Panc1 (cell line): ENCODE data around the gene ANO1. TPM values are rescaled to one million over a fixed set of nuclear protein-coding genes. Genes with fewer than 3 reads are reported as not detected.
A peak's percentile ranks its signal among the peaks of the same experiment; 100 is the strongest.

ENCODE experiments used
- ATAC-seq: fragments of 200-7000 bp; cut with Tn5 transposase; 2 replicates; pipeline ENCODE4 v1.9.1; 2020; ENCODE audit warnings: mild to moderate bottlenecking, moderate library complexity
- BruUV-seq: library from RNA; stranded (reverse); fragments of 400-500 nt; replicated peaks from 2 replicates; lab custom pipeline; 2021; lab: Mats Ljungman, UMichigan
- CTCF ChIA-PET: fragments of 300-600 bp; sonication (Branson Sonifier 250); formaldehyde crosslinking; loops from one replicate; lab custom pipeline; 2022; ENCODE audit warnings: antibody characterized with exemption; lab: Charles Lee
- POLR2A ChIA-PET: fragments of 300-600 bp; sonication (Branson Sonifier 250); formaldehyde crosslinking; loops from one replicate; lab custom pipeline; 2022; ENCODE audit warnings: antibody characterized with exemption; lab: Charles Lee
- DNase-seq: peaks from one replicate; pipeline ENCODE4 v3.0.0-alpha.2; 2010; ENCODE audit warnings: low read depth, low spot score
- H3K27ac ChIP-seq: 2 replicates; pipeline ENCODE4 v1.5.1; 2011; ENCODE audit warnings: mild to moderate bottlenecking, low read length, inconsistent platforms
- H3K27me3 ChIP-seq: fragments of 200-500 bp; sonication (Bioruptor generic); 2 replicates; pipeline ENCODE4 v1.6.0; 2014; ENCODE audit warnings: low read length, inconsistent platforms; ENCODE audit not compliant: control insufficient read depth, insufficient read depth
- H3K36me3 ChIP-seq: fragments of 200-500 bp; sonication (Bioruptor generic); 2 replicates; pipeline ENCODE4 v1.5.1; 2014; ENCODE audit warnings: inconsistent platforms, mild to moderate bottlenecking, low read length, moderate library complexity; ENCODE audit not compliant: control insufficient read depth, insufficient read depth
- H3K4me1 ChIP-seq: 2 replicates; pipeline ENCODE4 v1.5.1; 2011; ENCODE audit warnings: inconsistent platforms, mild to moderate bottlenecking, low read length, moderate library complexity; ENCODE audit not compliant: control insufficient read depth, insufficient read depth
- H3K4me3 ChIP-seq, 2 experiments: 2 replicates each; pipeline ENCODE4 v1.5.1; 2011 to 2012; ENCODE audit warnings: low read depth in 2 of 2, low read length in 2 of 2, mild to moderate bottlenecking in 2 of 2, inconsistent platforms in 1 of 2, moderate library complexity in 1 of 2
- H3K9me3 ChIP-seq: fragments of 200-500 bp; sonication (Bioruptor generic); 2 replicates; pipeline ENCODE4 v1.5.1; 2014; ENCODE audit warnings: low read depth, mild to moderate bottlenecking, inconsistent platforms, low read length, moderate library complexity; ENCODE audit not compliant: control insufficient read depth, insufficient read depth
- POLR2AphosphoS5 ChIP-seq: IDR thresholded peaks from 2 replicates; pipeline ENCODE4 v1.6.1; 2012; ENCODE audit warnings: mild to moderate bottlenecking, low read depth, low read length, moderate library complexity
- SIN3A ChIP-seq: IDR thresholded peaks from 2 replicates; pipeline ENCODE4 v1.6.1; 2012; ENCODE audit warnings: low read depth, mild to moderate bottlenecking, low read length, moderate library complexity, borderline replicate concordance; ENCODE audit not compliant: insufficient read depth
- TCF7L2 ChIP-seq: IDR thresholded peaks from 2 replicates; pipeline ENCODE4 v1.6.1; 2011; ENCODE audit warnings: mild to moderate bottlenecking, low read depth, low read length, inconsistent platforms
- in situ Hi-C: cut with HindIII; loops from 2 replicates; pipeline ENCODE4 v1.10.0; 2016; ENCODE audit warnings: low sequenced_read_pairs, low pct_unique_long_range_greater_than_20kb
- intact Hi-C: fragments of 100-400 bp; cut with micrococcal nuclease; formaldehyde crosslinking; loops from one replicate; pipeline ENCODE4 v1.10.0; 2022; ENCODE audit not compliant: unreplicated experiment
- total RNA-seq: library from RNA; stranded (reverse); gene quantifications from one replicate; pipeline ENCODE4 v1.2.1, GENCODE V29; 2021; ENCODE audit not compliant: unreplicated experiment
- TF ChIP-seq, protein P1 (sequence below): fragments of 450-650 bp; IDR thresholded peaks from 2 replicates; pipeline ENCODE4 v1.5.1; 2017; ENCODE audit warnings: mild to moderate bottlenecking

ANO1 gene
- total RNA-seq, 1 experiment from 2014 or later = 2.3 TPM

DNA sequence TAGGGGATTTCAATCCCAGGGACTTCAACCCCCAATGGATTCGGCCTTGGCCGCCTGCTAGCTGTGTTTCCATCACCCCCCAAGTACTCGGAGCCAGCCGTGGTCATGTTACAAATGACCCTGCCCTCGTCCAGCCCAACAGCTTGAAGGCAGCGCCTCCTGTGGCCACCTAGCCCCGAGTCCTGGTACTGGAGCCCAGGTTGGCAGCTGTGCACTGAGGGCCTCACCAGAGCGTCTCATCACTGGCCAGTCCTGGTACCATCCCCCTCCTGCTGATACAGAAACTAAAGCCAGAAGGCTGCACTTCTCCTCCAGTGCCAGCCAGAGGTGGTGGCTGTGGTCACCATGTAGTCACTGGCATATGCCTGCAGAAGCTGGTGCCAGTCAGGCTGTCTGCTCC, 80.1 kb downstream of the ANO1 start:
- H3K36me3 ChIP-seq = no peaks in the 10 kb centered on the region
- POLR2A ChIA-PET = interaction anchor here (0.5 kb wide), 1 partner anchor 12 kb away, joined by 4 read pairs; no protein-coding TSS in a partner anchor
- no peak for DNase-seq
- no peaks in the 10 kb centered on the region for H3K27me3 ChIP-seq
- TF ChIP-seq, protein P1, sequence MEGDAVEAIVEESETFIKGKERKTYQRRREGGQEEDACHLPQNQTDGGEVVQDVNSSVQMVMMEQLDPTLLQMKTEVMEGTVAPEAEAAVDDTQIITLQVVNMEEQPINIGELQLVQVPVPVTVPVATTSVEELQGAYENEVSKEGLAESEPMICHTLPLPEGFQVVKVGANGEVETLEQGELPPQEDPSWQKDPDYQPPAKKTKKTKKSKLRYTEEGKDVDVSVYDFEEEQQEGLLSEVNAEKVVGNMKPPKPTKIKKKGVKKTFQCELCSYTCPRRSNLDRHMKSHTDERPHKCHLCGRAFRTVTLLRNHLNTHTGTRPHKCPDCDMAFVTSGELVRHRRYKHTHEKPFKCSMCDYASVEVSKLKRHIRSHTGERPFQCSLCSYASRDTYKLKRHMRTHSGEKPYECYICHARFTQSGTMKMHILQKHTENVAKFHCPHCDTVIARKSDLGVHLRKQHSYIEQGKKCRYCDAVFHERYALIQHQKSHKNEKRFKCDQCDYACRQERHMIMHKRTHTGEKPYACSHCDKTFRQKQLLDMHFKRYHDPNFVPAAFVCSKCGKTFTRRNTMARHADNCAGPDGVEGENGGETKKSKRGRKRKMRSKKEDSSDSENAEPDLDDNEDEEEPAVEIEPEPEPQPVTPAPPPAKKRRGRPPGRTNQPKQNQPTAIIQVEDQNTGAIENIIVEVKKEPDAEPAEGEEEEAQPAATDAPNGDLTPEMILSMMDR = no peak; the same call in 1 of the 2 replicates
- TF ChIP-seq SIN3A (no peak), TCF7L2 (no peak), POLR2AphosphoS5 (no peak)
- H3K4me3 ChIP-seq = no peak overlapping the region
- peak; percentile 55 for ATAC-seq
- no peak overlapping the region for H3K27ac ChIP-seq
- intact Hi-C loops (no loop called here), in situ Hi-C loops (no loop called here)
- peaks cover 16% of the 10 kb centered on the region for H3K4me1 ChIP-seq
- CTCF ChIA-PET = interaction anchor here (1.1 to 1.2 kb wide), 2 partner anchors 14 to 16 kb away, joined by 3 read pairs; no protein-coding TSS in a partner anchor
- BruUV-seq = no TSS peak
- no peaks in the 10 kb centered on the region for H3K9me3 ChIP-seq

DNA sequence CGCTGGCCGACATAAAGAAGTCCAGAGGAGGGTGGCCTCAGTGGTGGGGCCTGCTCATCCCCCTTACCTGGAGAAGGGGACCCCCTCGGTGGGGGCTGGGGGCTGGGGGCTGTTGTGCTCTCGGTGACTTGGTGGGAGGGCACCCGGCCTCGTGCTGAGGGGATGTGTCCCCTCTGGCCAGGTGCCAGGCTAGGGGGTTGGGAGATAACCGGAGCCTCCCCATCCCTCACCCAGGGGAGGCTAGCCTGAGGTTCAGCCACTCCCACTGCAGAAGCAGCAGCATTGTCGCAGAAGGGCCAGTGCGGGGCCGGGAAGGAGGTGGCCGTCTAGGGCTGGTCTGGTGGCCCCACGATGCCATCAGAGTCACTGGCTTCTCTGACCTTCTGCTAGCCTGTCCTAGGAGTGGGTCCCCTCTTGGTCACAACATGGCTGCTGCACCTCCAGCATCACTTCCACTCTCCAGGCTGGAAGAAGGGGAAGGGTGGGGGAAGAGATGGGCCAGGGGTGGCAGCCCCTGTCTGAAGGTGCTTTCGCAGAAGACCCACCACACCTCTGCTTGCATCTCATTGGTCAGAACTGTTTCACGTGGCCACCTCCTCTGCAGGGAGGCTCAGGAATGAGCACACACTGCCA, 80.8 kb downstream of the ANO1 start:
- Histone ChIP-seq H3K36me3 (no peaks in the 10 kb centered on the region), H3K27ac (peak overlapping the region; percentile 69), H3K4me1 (peaks cover 16% of the 10 kb centered on the region), H3K4me3 (no peak overlapping the region), H3K27me3 (no peaks in the 10 kb centered on the region), H3K9me3 (no peaks in the 10 kb centered on the region)
- TF ChIP-seq, protein P1 = no peak
- BruUV-seq = no TSS peak
- intact Hi-C loops = no loop called here
- DNase-seq (no peak), ATAC-seq (no peak)
- ChIA-PET CTCF (interaction anchor here (1.1 to 1.2 kb wide), 2 partner anchors 15 to 16 kb away, joined by 3 read pairs; no protein-coding TSS in a partner anchor), POLR2A (no interaction called here)
- in situ Hi-C loops = no loop called here

GRCh38 chr11:70159627-70160570, 81.8 kb downstream of the ANO1 start:
- in situ Hi-C loops = no loop called here

More at GRCh38 chr11:70159627-70160570, 81.8 kb downstream of the ANO1 start:
- Histone ChIP-seq H3K4me1 (peaks cover 16% of the 10 kb centered on the region), H3K27me3 (no peaks in the 10 kb centered on the region), H3K27ac (peak overlapping the region; percentile 69), H3K4me3 (peak overlapping the region in 1 of 2 experiments; percentile 20; a peak in 1 of 4 replicates), H3K36me3 (no peaks in the 10 kb centered on the region), H3K9me3 (no peaks in the 10 kb centered on the region)
- intact Hi-C loops = no loop called here
- CTCF ChIA-PET = interaction anchor here (0.5 kb wide), 1 partner anchor 21 kb away, joined by 3 read pairs; no protein-coding TSS in a partner anchor
- TF ChIP-seq, protein P1 = no peak
- TF ChIP-seq POLR2AphosphoS5 = peak; percentile 80
- peak; percentile 52 for TF ChIP-seq TCF7L2
- no TSS peak for BruUV-seq
- POLR2A ChIA-PET = no interaction called here
- ATAC-seq (peak; percentile 89), DNase-seq (peak; percentile 27)
